SH-SY5Y (cell line): Measurements from ENCODE around the gene UST.

ENCODE experiments used
- GATA2 ChIP-seq: IDR thresholded peaks from 2 replicates; pipeline ENCODE4 v1.6.1; 2011; ENCODE audit warnings: mild to moderate bottlenecking, low read depth, low read length
- GATA3 ChIP-seq: IDR thresholded peaks from 2 replicates; pipeline ENCODE4 v1.6.1; 2011; ENCODE audit warnings: low read depth, mild to moderate bottlenecking, low read length, moderate library complexity

The UST gene

DNA sequence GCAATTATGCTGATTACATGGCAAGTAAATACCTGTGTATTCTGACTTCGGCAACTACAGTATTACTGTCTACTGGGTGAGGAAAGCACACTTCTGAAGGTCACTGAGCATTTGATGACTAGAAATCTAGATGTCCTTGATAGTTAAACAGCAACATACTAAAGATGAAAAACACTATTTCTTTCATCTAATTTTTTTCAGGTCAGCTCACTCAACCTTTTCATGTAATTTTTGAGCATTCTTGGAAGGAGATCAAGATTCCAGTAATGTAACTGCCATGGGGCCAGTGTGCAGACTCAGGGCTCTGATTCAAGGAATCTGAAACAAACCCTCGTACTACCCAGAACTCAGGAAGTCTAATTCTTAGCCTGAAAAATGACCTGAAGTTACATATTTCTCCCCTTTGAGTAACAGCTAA lies 348.1 kb downstream of the UST start:
- TF ChIP-seq GATA2 (no peak), GATA3 (no peak)

DNA sequence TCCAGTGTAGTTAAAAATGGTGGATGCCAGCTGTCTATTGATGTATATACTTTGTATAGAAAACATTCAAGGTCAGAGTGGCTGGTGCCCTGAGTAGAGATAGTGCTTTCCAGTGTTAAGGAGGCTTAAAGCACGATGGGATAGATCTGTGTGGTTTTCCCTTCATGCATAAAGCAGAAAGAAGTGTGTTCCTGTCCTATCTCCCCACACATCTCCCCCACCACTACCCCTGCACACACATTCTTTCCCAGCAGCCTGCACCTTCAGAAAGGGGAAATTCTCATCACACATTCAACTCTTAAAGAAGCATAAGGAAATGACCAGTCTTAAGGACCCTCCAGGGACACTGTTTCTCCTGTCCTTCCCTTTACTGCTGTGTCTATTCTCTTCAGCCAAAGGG lies 349.0 kb downstream of the UST start:
- TF ChIP-seq GATA3 (no peak), GATA2 (no peak)

DNA sequence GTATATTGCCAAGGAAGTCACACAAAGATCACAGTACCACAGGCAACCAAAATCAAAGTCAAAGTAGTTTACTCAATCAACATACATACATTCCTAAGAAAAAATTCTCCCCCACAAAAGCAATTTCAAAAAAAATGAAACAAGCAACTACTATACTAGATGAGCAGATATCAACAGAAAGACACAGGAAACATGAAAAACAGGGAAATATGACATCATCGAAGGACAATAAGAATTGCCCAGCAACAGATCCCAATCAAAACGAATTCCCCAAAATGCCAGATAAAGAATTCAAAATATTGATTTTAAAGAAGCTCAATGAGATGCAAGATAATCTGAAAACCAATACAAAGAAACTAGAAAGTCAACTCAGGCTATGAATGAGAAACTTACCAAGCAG lies 351.0 kb downstream of the UST start:
- TF ChIP-seq GATA2 (no peak), GATA3 (no peak)

DNA sequence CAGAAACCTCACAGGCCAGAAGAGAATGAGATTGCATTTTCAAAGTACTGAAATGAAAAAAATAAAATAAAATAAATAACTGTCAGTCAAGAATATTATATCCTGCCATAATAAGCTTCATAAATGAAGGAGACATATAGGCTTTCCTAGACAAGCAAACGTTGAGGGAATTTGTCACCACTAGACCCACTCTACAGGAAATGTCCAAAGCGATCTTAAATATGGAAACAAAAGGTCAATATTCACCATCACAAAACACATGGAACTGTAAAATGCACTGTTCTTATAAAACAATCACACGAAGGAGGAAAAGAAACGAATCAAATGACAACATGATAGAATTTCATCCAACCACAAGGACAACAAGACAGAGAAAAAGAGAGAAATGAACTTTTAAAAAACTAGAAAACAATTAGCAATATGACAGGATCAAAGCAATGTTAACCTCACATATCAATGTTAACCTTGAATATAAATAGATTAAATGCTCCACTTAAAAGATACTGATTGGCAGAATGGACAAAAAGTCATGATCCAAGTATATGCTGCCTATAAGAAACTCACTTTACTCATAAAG lies 352.0 kb downstream of the UST start:
- no peak for TF ChIP-seq GATA2
- no peak for TF ChIP-seq GATA3

DNA sequence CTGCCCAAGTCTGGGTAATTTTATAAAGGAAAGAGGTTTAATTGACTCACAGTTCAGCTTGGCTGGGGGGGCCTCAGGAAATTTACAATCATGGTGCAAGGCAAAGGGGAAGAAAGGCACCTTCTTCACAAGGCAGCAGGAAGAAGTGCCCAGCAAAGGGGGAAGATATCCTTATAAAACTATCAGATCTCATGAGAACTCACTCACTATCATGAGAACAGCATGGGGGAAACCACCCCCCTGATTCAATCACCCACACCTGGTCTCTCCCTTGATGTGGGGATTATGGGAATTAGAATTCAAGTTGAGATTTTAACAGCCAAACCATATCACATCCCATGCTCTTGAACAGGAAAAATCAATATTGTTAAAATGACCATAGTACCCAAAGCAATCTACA lies 355.5 kb downstream of the UST start:
- TF ChIP-seq GATA3, result no peak
- TF ChIP-seq GATA2, result no peak

DNA sequence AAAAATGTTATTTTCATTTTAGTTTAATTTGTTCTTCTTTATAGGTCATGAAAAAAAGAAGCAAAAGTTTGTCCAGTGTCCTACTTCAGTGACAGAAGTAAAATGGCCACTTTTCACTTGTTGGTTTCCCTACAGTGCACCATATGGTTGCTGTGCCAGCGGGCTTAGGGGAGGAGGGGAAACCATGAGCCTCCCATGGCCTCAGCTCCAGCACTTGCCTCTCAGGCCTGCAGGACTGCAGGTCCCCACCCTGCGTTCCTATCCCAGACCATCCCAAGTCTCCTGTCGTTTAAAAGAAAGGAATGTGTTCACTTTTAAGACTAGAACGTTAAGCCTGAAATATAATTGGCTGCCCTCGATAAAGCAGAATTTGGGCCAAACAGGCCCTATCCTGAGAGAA lies 360.7 kb downstream of the UST start:
- no peak for TF ChIP-seq GATA3
- TF ChIP-seq GATA2, result no peak

DNA sequence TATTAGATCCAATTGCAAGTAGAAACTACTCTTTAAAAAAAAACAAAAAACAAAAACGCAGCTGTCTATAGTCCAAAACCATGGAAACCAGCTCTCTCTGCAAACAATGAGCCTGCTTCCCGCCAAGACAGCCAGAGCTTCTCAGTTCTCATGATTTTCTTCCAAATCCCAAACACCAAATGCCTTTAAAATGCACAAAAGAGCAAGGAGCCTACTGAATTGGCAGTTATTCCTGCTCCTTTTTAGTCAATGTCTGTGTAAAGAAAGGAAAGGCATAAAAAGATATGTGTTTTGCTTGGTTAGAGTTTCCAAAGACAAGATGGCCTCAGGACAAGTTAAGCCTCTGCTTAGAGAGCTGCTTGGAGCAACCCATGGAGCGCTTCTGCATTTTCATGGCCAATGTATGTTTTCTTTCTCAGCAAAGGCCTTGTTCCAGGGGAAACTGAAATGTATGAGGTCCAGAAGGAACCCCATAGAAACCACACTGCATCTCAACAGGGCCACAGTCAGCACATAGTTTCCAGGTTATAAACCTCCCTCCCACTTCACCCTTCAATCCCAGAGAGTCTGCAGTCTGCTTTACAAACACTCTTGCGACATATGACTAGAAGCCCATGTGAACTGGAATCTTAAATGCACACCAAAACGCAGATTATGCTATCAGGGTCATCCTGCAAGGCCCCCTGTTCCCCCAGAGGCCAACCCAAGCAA lies 361.4 kb downstream of the UST start:
- no peak for TF ChIP-seq GATA3
- TF ChIP-seq GATA2, result no peak

DNA sequence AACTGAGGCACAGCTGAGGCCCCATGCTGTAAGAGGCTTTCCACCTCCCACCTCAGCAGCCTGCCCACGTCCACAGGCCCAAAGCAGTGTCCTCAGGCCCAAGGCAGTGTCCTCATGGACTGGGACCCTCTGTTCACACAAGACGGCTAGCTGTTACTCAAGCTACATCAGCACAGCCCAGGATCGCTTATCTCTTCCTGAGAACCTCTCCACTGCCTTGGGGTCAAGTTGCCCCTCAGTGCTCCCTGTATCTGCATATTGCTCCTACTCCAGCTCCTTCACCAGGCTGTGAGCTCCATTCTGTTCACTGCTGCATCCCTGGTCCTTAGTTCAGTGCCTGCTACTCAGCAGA lies 361.9 kb downstream of the UST start:
- TF ChIP-seq GATA2 (no peak), GATA3 (no peak)

DNA sequence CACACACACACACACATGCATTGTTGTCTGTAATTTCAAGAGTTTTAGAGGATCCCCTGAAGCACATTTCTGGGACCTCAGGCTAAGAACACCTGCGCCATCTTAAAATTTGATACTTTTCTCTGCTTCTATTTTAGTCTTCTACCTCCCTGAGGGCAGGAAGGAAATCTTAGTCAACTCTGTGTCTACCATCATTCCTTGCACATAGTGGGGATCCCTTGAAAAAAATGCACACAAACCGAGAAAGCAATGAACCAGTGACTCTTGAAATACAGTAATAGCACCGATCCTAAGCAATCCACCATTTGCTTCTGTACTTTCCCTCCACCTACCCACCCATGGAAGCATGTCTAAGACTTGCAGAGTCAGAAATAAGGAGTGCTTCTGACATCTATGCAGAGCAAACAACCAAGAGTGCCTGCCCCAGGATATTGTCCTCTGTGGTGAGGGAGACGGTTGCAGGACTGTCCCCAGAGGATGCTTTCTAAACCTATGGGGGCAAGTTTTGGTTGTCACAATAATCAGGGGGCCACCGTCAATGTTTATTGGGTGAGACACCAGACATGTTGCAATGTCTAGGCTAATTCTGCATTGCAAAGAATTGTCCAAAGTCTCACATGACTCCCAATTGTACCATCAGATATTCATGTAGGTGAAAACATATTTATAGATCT lies 362.7 kb downstream of the UST start:
- TF ChIP-seq GATA3 (no peak), GATA2 (no peak)

DNA sequence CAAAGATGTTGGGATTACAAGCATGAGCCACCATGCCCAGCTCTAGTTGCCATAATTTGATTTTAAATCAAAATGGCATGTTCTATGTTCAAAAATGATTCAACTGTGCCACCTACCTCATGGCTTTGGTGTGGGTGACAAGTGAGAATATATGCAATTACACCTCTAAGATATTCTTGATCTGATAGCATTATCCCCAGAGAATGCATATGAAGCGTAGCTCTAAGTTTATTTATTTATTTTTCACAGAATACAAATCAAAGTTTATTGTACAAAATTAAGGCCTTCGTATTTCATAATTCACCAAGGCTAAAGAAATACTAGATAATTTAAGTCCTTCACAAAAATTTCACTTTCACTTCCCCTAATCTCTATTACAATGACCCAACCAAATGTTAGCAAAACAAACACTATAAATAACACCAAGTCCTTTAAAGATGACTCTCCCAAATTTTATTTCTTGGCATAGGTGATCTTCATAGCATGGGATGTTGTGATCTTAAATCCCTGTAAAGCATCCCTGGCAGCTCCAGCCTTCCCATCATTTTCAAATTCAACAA lies 364.8 kb downstream of the UST start:
- no peak for TF ChIP-seq GATA2
- TF ChIP-seq GATA3, result no peak

DNA sequence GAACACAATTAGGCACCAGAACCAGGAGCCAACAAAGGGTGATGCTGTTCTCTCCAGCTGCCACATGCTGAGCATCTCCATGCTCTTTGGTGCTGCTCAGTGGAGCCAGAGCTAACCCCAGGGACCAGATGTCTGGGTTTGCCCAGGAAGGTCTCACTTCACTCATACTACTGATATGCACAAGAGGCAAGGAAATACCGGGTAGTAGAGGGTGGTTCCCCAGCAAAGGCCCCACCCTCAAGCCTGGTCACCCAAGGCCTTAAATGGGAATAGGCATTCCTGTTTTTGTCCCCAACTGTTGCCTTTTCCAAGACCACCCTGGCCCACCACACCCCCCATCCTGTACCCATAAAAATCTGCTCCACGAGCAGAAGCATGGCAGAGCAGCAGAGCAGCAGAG lies 366.1 kb downstream of the UST start:
- TF ChIP-seq GATA2 (no peak), GATA3 (no peak)

DNA sequence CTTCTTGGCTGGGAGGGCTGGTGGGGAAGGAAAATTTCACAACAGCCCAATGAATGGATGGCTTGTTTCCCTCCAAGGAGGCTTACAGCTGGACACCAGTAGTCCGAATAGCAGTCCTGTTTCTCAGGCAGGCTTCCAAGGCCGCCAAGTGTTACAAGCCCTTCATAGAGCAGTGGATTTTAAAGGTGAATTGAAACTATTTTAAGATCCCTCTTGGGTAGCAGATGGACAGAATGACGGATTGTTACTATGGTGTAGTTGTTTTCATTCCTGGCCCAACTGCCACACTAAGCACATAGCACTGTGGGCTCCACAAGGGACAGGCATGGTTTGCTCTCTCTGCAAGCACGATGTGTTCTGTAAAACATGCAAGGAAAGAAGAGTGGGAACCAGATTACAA lies 367.3 kb downstream of the UST start:
- TF ChIP-seq GATA3 (no peak), GATA2 (no peak)

DNA sequence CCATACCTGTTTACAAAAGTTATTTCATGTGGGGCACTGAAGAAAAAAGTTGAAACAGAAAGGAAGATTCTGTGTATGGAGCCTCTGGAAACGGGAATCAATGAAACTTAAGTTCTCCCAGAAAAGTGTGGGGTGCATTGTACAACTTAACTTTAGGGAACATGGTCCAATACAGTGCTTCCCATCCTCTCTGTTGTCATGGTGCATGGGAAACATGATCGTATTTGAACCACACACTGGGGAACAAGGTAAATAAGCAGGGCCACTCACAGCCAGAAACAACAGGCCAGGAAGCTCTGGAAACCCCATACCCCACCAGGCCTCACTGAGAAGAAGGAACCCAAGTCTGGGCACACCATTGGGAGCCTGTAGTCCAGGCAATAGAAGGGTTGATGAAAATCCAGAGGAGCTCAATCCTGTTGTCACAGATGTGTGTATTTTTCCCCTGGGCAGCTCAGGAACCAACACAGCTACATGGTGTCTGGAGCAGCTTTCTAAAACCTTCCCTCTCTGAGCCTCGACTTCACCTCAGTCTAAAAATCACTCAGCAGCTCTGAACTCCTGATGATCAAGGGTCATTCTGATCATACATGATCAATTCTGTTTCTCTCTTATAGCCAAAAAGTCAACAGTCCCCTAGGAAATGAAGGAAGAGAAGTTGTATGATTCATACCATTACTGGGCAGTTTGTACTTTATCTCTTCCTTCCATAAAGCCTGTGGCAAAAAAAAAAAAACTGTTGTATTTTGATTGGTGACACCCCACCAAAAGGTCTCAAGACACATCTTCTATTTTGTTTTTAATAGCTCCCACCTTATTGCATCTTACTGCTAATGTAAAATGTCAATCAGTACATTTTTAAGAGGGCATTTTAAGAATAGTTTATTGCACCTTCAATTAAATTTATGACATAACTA lies 372.2 kb downstream of the UST start:
- TF ChIP-seq GATA3 (no peak), GATA2 (no peak)
